Prostate gland (tissue), 2 donors: Measurements from ENCODE around the gene SREBF2.

Experiments used
- POLR2A ChIP-seq: fragments of 450-650 bp; IDR thresholded peaks from one replicate; pipeline ENCODE4 v1.6.1; 2016; ENCODE audit warnings: antibody characterized with exemption, mild to moderate bottlenecking
- TF ChIP-seq, protein P1 (sequence below), 4 experiments: fragments of 200-600 bp in 2 of 4; fragments of 450-650 bp in 2 of 4; sonication (generic) in 2 of 4; IDR thresholded peaks; 1 replicate in 3 of 4; 2 replicates in 1 of 4; pipeline ENCODE4 v1.5.1; 2016 to 2019; ENCODE audit warnings: antibody characterized with exemption in 4 of 4, mild to moderate bottlenecking in 2 of 4, moderate library complexity in 2 of 4

- peak; percentile 70 for TF ChIP-seq POLR2A
- TF ChIP-seq, protein P1, sequence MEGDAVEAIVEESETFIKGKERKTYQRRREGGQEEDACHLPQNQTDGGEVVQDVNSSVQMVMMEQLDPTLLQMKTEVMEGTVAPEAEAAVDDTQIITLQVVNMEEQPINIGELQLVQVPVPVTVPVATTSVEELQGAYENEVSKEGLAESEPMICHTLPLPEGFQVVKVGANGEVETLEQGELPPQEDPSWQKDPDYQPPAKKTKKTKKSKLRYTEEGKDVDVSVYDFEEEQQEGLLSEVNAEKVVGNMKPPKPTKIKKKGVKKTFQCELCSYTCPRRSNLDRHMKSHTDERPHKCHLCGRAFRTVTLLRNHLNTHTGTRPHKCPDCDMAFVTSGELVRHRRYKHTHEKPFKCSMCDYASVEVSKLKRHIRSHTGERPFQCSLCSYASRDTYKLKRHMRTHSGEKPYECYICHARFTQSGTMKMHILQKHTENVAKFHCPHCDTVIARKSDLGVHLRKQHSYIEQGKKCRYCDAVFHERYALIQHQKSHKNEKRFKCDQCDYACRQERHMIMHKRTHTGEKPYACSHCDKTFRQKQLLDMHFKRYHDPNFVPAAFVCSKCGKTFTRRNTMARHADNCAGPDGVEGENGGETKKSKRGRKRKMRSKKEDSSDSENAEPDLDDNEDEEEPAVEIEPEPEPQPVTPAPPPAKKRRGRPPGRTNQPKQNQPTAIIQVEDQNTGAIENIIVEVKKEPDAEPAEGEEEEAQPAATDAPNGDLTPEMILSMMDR (IDR thresholded peaks at IDR 0.05), result peak in 1 of 4 experiments; percentile 2
These were observed at the start of gene SREBF2 for GRCh38 chr22:41832553-41833368.
